ENCODE results near the gene BEST3.
"Not testable (repeated sequence)": the region's sequence is repeated elsewhere in the genome, so short reads cannot be mapped to it uniquely, and the experiment has no call there.

Gene BEST3

GRCh38 chr12:69688021-69688420 is 11.1 kb downstream of the BEST3 start:
- DNase-seq (ENCODE audit: low read depth), result no peak

GRCh38 chr12:69687390-69687789 is 11.7 kb downstream of the BEST3 start:
- DNase-seq (ENCODE audit: low read depth), result no peak

GRCh38 chr12:69686731-69687130 is 12.4 kb downstream of the BEST3 start:
- DNase-seq (ENCODE audit: low read depth), result no peak

GRCh38 chr12:69685810-69686209 is 13.3 kb downstream of the BEST3 start:
- no peak for DNase-seq (ENCODE audit: low read depth)

GRCh38 chr12:69684466-69684865 is 14.6 kb downstream of the BEST3 start:
- no peak for DNase-seq (ENCODE audit: low read depth)

- no peak for DNase-seq (ENCODE audit: low read depth)
Measured at GRCh38 chr12:69682110-69682755, 16.9 kb downstream of the BEST3 start.

GRCh38 chr12:69679119-69679518 is 20.0 kb downstream of the BEST3 start:
- DNase-seq (ENCODE audit: low read depth), result no peak

- no peak for DNase-seq (ENCODE audit: low read depth)
Measured at GRCh38 chr12:69676257-69677012, 22.7 kb downstream of the BEST3 start.

GRCh38 chr12:69672195-69672594 is 26.9 kb downstream of the BEST3 start:
- DNase-seq (ENCODE audit: low read depth), result no peak

GRCh38 chr12:69671597-69671996 is 27.5 kb downstream of the BEST3 start:
- DNase-seq (ENCODE audit: low read depth), result no peak

- no peak for DNase-seq (ENCODE audit: low read depth)
Measured at GRCh38 chr12:69666798-69667197, 32.3 kb downstream of the BEST3 start.

- DNase-seq (ENCODE audit: low read depth), result not testable (repeated sequence)
Measured at GRCh38 chr12:69664930-69665377, 34.1 kb downstream of the BEST3 start.

GRCh38 chr12:69663726-69664125 is 35.4 kb downstream of the BEST3 start:
- no peak for DNase-seq (ENCODE audit: low read depth)

- no peak for DNase-seq (ENCODE audit: low read depth)
Measured at GRCh38 chr12:69662764-69663163, 36.3 kb downstream of the BEST3 start.

- DNase-seq (ENCODE audit: low read depth), result no peak
Measured at GRCh38 chr12:69661386-69661785, 37.7 kb downstream of the BEST3 start.

- DNase-seq (ENCODE audit: low read depth), result no peak
Measured at GRCh38 chr12:69660164-69660863, 38.8 kb downstream of the BEST3 start.

- DNase-seq (ENCODE audit: low read depth), result no peak
Measured at GRCh38 chr12:69658203-69658602, 40.9 kb downstream of the BEST3 start.

- no peak for DNase-seq (ENCODE audit: low read depth)
Measured at GRCh38 chr12:69657376-69658137, 41.5 kb downstream of the BEST3 start.

- no peak for DNase-seq (ENCODE audit: low read depth)
Measured at GRCh38 chr12:69655616-69656340, 43.3 kb downstream of the BEST3 start.

- DNase-seq (ENCODE audit: low read depth), result no peak
Measured at GRCh38 chr12:69653703-69654102, 45.4 kb downstream of the BEST3 start.

- no peak for DNase-seq (ENCODE audit: low read depth)
Measured at GRCh38 chr12:69651922-69652321, 47.2 kb downstream of the BEST3 start.

GRCh38 chr12:69649529-69649928 is 49.6 kb downstream of the BEST3 start:
- no peak for DNase-seq (ENCODE audit: low read depth)

All from stimulated activated CD8-positive, alpha-beta memory T cell treated with anti-CD3 and anti-CD28 coated beads, Interleukin-12 subunit alpha, Interleukin-12 subunit beta, amount 100 ng/mL, for 1 hour (primary cell).